ENCODE results near the gene PCDH20.
"Not testable (repeated sequence)": the region's sequence is repeated elsewhere in the genome, so short reads cannot be mapped to it uniquely, and the experiment has no call there.

Gene PCDH20, protein sequence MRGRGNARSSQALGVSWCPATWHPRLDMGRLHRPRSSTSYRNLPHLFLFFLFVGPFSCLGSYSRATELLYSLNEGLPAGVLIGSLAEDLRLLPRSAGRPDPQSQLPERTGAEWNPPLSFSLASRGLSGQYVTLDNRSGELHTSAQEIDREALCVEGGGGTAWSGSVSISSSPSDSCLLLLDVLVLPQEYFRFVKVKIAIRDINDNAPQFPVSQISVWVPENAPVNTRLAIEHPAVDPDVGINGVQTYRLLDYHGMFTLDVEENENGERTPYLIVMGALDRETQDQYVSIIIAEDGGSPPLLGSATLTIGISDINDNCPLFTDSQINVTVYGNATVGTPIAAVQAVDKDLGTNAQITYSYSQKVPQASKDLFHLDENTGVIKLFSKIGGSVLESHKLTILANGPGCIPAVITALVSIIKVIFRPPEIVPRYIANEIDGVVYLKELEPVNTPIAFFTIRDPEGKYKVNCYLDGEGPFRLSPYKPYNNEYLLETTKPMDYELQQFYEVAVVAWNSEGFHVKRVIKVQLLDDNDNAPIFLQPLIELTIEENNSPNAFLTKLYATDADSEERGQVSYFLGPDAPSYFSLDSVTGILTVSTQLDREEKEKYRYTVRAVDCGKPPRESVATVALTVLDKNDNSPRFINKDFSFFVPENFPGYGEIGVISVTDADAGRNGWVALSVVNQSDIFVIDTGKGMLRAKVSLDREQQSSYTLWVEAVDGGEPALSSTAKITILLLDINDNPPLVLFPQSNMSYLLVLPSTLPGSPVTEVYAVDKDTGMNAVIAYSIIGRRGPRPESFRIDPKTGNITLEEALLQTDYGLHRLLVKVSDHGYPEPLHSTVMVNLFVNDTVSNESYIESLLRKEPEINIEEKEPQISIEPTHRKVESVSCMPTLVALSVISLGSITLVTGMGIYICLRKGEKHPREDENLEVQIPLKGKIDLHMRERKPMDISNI

DNA sequence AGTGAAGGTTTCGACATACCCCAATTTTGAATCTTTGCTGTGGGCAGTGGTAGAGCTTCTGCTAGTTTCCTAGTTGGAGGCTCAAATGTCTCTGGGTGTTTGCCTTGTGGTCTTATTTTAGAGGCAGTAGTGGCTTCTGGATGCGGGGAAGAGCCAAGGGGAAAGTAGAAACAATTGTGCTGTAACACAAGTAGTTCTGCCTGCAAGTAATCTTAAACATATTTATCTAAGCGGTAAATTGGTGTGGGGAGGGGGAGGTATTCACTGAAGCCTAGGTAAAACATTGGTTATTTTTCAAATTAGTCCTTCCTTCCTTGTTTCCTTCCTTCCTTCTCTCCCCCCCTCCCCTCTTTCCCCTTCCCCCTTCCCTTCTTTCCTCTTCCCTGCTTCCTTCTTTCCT lies at the start of gene PCDH20:
Gene PCDH20 (minus strand): TSS at position 101 of the 400 bp plus-strand sequence. CDS start 691 bp downstream, outside the sequence.
- no peak for DNase-seq (ENCODE audit: low spot score)

DNA sequence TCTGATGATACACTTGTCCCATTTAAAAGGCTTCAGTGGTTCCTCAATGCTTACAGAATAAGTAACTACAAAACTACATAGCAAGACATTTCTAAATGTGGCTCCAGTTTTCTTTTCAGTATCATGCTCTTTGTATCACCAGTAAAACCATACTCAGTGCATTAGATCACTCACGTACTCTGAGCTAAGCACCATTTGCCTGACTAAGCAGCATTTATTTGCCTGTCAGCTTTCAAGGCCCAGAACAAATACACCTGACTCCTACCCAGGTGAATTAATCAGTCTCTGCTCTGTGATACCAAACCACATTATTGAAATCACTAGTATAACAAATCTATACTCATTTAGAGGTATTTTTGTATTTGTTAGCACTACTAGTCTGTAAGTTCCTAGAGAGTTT lies 47.4 kb upstream of the PCDH20 start:
- no peak for DNase-seq (ENCODE audit: low spot score)

DNA sequence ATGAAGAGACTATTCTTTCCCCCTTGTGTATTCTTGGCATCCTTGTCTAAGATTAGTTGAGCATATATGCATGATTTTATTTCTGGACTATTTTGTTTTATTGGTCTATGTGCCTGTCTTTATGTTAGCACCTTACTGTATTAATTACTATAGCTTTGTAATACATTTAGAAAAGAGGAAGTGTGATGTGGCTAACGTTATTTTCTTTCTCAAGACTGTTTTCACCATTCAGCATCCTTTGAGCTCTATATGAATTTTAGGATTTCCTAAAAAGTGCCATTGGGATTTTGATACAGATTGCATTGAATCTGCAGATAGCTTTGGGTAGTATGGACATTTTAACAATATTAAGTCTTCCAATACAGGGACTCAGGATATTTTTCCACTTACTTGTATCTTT lies 37.5 kb upstream of the PCDH20 start:
- DNase-seq (ENCODE audit: low spot score), result no peak

DNA sequence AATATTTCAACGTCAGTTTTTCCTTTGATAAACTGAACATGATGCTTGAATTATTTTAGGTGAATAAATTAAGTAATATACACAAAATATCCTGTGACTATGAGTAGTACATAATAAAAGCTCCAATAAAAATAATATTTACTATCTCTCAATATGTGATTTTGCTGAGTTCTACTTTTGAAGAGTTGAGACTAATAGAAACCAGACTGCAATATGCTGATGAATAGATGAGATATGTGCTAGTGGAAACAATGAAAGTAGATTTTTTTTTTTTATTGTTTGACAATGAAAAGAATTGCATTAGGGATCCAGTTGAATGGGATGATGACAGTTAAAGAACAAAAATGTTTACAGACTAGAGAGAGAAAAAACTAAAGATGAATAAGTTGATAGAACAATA lies 16.4 kb upstream of the PCDH20 start:
- no peak for DNase-seq (ENCODE audit: low spot score)

DNA sequence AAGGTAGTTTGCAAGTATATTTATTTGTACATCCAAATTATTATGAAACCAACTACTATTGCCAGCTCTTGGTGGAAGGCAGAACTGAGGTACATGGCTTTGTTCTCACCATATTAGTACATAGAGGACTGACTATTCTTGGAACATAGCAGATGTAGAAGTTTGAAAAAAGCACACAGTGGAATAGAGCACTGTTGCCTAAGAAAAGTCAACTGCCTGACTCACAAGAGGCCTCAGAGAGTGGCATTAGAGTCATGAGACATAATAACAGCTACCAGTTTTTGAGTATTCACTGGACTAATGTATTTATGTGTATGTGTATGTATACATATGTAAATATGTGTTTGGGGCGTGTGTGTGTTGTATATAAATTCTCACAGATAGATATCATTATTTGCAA lies 8.3 kb upstream of the PCDH20 start:
- no peak for DNase-seq (ENCODE audit: low spot score)

DNA sequence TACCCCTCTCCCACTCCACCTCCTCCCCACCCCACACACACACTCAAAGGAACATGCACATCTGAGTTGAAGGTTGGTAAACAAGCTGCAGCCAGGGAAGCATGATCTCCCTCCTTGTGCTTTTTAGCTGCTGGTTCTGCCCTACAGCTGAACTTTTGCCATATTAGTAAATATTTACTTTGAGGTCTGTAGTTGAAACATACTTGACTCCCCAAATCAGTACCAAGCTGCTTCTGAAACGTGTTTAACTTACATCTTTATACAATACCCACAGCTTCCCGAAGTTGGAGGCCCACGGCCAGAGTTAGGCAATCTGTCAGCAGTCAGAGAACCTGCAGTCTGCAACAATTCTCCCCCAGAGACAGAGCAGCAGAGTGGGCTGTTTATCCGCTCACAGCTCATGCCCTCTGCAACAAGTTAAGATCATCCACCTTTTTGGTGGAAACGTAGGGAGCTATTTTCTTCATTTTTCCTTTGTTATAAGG lies 1.5 kb upstream of the PCDH20 start:
- no peak for DNase-seq (ENCODE audit: low spot score)

DNA sequence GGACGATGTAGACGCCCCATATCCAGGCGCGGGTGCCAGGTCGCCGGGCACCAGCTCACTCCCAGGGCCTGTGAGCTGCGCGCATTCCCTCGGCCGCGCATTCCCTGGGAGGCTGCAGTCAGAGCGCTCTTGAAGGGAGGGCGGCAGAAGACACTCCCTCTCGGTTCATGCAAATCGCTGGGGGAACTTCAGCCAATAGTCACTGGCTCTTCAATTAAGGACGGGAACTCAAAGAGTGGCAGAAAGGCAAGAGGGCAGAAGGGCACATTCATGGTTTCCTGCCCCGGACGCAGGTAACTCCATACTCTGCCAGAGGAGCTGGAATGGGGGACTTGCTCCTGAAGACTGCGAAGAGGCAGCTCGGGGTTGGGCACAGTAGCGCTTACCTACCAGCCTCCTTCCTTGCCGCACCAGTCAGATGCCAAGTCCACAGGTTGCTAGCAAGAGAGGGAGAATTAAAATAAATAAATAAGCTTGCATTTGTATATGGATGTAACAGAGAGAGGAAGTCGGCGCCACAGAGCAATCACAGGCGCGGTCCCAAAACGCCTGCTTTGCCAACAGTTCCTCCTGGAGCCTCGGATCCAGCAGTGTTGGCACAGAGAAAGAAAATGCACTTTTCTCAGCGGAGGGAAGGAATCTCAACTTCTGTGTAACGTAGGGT lies 459 bp downstream of the PCDH20 start:
- DNase-seq (ENCODE audit: low spot score), result no peak

DNA sequence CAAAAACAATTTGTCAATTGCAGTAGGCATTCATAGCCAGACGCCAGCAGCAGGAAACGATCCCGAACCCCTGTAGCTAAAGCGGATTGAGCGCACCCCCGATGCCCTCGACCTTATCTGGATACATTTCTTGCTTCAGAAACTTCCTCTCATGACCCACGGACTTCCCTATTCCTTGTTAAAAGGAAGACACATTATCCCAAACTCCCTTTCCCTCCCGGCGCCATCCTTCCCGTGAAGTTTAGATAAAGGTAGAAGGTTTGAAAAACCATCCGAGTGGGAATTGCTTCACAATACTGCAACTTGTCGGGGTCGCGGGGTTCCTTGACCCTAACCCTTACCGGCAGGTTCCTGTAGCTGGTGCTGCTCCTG lies 977 bp downstream of the PCDH20 start:
- no peak for DNase-seq (ENCODE audit: low spot score)

DNA sequence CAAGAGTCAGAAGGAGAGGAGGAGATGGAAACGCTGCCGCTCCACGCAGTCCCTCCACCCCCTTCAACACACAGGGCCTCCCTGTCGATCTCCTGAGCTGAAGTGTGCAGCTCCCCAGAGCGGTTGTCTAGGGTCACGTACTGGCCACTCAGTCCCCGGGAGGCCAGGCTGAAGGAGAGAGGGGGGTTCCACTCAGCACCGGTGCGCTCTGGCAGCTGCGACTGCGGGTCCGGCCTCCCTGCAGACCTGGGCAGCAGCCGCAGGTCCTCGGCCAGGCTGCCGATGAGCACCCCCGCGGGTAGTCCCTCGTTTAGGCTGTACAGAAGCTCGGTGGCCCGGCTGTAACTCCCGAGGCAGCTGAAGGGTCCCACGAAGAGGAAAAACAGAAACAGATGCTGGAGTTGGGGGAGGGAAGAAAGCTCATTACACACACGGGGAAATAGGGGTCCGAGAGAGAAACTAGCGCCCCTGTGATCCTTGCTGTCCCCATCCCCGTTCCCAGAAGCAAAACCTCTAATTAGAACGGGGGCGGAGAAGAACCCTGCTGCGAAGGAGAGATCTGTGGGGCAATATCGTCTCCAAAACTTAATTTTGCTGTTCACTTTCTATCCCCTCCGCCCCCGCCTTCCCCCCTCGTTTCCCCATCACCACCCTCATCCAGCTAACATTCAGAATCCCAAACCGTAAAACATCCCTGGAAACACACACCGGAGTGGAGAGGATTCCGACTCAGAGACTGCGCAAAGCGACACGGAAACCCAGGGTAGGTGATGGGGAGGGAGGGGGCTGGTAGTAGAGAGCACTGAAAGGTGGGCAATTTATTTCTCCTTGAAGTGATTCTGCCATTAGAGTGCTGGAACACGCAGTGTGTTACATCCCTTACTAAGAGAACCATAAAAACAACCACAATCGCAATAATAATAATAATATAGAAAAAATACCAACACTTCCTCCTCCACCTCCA lies 1.8 kb downstream of the PCDH20 start:
- DNase-seq (ENCODE audit: low spot score), result no peak

DNA sequence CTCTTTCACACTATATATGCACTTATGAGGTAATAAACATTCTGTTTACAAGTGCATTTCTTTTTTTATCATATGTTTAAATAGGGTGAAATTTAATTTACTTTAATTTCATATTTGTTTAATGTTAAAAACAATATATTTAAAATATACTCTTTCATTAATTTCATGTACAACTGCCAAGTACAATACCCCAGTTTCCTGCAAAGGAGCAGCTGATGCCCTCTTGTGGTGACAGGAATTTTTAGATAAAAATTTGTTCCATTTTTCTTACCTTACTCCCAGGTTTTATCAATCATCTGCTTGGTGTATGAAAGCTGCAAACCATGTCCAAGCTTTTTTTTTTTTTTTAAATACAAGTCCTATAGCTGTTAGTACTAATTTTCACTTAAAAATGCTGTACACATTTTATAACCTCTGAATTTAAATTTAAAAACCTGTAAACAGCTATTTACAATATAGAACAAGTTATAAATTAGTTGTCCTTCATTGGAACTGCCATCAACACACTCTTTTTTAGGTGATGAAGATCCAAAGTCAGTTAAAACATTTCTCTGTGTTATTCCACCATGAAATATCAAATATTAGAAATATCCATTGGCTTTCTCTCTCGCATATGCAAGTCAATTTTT lies 4.9 kb downstream of the PCDH20 start:
- no peak for DNase-seq (ENCODE audit: low spot score)

DNA sequence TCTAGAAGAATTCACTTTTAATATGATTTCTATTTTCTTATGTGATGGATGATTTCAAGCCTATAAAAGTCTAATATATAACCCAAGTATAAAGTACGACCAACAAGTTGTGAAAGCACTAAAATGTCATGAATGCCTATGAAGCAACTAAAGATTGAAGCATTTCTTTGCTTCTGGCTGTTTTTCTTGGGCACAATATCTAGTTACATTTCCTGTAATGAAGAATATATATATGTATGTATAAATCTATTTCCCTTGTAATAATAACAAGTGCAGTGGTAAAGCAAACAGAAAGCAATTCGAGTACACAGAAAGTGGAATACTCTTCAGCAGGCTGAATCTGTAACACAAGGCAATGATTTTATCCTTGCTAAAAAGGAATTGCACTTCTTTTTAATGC lies 5.4 kb downstream of the PCDH20 start:
- DNase-seq (ENCODE audit: low spot score), result no peak

DNA sequence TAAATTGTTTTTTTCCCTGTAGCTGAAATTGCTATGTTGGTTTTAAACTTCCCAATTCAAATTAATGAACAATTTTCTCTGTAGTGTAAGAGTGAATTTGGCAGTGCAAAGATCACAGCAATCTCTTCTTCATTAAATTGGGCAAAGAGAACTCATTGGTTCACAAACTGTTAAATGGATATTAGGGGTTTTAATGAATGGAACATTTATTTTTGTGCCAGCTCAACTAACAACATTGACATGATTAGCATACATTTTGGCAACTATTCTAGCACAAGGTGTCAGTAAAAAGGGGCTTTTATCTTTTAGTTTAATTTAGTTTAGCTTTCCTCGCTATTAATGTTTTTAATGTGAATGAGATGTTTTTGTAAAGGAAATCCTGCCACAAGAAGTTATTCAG lies 7.1 kb downstream of the PCDH20 start:
- no peak for DNase-seq (ENCODE audit: low spot score)

DNA sequence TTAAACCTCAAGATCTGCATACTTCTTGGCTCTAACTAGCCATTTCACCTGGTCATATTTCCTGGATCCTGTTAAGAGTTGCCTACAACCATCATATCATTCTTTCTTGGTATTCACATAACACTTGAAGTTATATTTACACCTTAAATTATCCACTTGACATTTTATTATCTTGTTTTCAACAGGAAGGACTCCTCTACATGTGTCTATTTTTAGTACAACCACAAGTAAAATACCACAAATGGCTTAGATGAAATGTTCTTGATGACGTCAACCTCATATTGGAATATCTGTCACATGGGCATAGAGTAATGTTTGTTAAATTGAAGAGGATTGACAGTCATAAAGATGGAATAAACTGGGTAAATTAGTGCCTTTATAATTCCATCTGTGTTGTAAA lies 9.4 kb downstream of the PCDH20 start:
- no peak for DNase-seq (ENCODE audit: low spot score)

DNA sequence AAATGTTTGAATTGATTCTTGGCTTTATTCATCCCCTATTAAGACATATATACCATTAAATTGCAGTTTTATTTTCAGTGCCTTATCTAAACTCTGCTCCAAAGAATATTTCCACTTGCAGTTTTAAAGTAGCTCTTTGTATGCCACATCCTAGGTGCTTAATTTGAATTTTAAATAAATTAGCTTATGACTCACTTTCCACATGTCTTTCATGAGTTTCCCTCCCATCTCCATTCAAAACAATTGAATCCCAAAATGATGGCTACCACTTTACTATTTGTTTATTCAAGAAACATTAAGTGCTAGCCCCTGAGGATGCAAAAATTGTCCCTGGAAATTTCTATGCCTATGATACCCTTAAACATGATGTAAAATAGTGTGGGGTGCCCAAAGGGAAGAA lies 19.5 kb downstream of the PCDH20 start:
- DNase-seq (ENCODE audit: low spot score), result no peak

DNA sequence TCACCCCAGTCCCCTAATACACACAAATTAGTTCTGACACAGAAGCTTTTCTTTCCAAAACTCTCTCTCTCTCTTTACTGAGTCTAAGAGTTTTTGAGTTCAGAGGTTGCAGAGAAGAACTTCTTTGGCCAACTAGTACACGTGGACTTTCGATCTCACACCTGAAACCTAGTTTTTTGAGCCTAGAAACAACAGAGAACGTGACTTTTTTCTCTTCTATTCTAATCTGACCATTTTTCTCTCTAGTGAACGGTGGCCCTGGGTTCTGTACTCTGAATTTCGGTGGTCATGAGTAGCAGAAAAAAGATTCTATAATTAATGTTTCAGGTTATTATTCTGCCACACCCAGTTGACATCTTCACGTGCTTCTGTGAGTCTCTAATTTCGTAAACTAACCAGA lies 24.2 kb downstream of the PCDH20 start:
- no peak for DNase-seq (ENCODE audit: low spot score)

DNA sequence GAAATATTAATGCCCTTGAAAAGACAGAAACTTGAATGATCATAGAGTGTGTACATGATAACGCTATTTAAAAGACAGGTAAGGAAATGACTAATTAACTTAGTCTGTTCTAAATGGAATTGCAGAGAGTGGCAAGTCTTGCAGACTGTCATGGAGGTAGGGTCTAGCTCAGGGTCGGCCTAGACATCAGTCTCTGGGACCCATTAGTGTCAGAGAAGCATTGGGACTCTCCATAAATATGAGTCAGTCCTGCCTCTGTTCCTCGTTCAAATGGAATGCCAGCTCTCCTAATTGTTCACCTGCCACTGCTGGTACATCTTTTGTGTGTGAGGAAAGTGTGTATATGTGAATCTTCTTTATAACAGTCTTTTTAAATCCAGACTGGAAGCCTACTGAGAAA lies 28.0 kb downstream of the PCDH20 start:
- DNase-seq (ENCODE audit: low spot score), result no peak

DNA sequence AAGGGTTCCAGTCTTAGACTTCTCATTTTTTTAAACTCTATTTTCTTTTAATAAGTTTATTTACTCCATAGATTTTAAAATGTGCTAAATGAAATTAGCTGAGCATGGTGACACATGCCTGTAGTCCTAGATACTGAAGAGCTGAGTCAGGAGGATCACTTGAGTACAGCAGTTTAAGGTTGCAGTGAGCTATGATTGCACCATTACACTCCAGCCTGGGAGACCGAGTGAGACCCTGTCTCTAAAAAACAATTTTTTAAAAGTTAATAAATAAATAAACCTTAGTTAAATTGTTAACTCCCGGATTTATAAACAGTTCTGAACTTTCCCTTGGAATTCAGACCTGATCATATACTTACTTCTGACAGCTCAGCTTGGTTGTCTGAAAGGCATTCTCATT lies 32.5 kb downstream of the PCDH20 start:
- DNase-seq (ENCODE audit: low spot score), result no peak

DNA sequence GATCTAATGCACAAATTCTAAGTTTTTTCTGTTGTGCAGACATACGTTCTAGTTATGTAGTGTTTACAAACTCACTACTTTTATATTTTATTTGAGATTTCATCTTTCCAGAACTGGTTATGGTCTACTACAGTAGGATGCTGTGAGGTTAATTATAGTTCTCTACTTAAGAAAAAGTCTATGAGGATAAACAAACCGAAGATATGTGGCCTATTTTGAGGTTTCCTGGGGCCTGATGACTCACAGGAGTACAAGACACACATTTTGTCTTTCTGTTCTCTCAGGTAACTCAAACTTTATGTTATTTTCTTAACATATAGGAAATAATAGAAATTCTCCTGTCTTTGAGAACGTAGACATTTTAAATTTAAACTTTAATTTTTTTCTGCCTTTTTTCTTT lies 45.1 kb downstream of the PCDH20 start:
- DNase-seq (ENCODE audit: low spot score), result no peak

DNA sequence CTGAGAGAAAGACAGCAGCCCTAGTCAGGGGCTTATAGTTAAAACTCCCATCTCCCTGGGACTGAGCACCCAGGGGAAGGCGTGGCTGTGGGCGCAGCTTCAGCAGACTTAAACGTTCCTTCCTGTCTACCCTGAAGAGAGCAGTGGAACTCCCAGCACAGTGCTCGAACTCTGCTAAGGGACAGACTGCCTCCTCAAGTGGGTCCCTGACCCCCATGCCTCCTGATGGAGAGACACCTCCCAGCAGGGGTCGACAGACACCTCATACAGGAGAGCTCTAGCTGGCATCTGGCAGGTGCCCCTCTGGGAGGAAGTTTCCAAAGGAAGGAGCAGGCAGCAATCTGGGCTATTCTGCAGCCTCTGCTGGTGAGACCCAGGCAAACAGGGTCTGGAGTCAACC lies 51.0 kb downstream of the PCDH20 start:
- DNase-seq (ENCODE audit: low spot score), result not testable (repeated sequence)

DNA sequence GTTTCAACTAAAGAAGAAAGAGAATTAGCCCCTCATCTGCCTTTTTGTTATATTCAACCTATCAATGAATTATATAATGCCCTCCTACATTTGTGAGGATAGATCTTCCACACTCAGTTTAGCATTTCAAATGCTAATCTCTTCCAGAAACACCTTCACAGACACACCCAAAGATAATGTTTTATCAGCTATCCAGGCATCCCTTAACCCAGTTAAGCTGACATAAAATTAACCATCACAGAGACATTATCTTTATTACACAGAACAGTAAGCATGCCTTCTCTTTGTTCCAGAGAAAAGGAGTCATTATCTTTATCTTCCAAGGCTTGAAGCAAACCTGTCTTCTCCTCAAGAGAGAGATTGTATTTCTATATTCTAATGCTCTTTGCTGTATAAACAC lies 53.1 kb downstream of the PCDH20 start:
- no peak for DNase-seq (ENCODE audit: low spot score)

All from germinal center (tissue), 1 donor.